SK-MEL-5 (cell line): ENCODE data around the gene BCAP31. TPM values are rescaled to one million over a fixed set of nuclear protein-coding genes. Genes with fewer than 3 reads are reported as not detected.
"Not testable (repeated sequence)": the region's sequence is repeated elsewhere in the genome, so short reads cannot be mapped to it uniquely, and the experiment has no call there.

Experiments
- DNase-seq: peaks from one replicate; pipeline ENCODE4 v3.0.0-alpha.2; 2016; ENCODE audit warnings: low read depth, low spot score
- in situ Hi-C: cut with HindIII; loops from 2 replicates; pipeline ENCODE4 v1.10.0; 2016; ENCODE audit warnings: low sequenced_read_pairs, high pct_unique_total_duplicates, low pct_unique_long_range_greater_than_20kb
- total RNA-seq: library from RNA; depleted of rRNA; stranded (reverse); fragments of >200 nt; shearing (Covaris generic); gene quantifications from 2 replicates; pipeline ENCODE4 v1.2.3, GENCODE V29; 2014

The BCAP31 gene
- total RNA-seq, 1 experiment from 2014 or later: 363 TPM

GRCh38 chrX:153726286-153727122, 2.3 kb upstream of the BCAP31 start:
- peak; percentile 86 for DNase-seq
- in situ Hi-C loops: no loop called here

- in situ Hi-C loops: no loop called here
- no peak for DNase-seq
Measured at GRCh38 chrX:153725832-153726285, 1.7 kb upstream of the BCAP31 start.

- in situ Hi-C loops: no loop called here
- DNase-seq: no peak
Measured at GRCh38 chrX:153725039-153725831, 1.0 kb upstream of the BCAP31 start.

GRCh38 chrX:153723351-153724251, 586 bp downstream of the BCAP31 start:
- in situ Hi-C loops: no loop called here

GRCh38 chrX:153722704-153723350, 1.4 kb downstream of the BCAP31 start:
- DNase-seq: no peak
- in situ Hi-C loops: no loop called here

More at GRCh38 chrX:153723351-153724251, 586 bp downstream of the BCAP31 start:
- DNase-seq: peak; percentile 47

- in situ Hi-C loops: no loop called here
- DNase-seq: no peak
Measured at GRCh38 chrX:153719701-153720100, 4.5 kb downstream of the BCAP31 start.

GRCh38 chrX:153719238-153719637, 4.9 kb downstream of the BCAP31 start:
- DNase-seq: no peak
- in situ Hi-C loops: no loop called here

- in situ Hi-C loops: no loop called here
- DNase-seq: no peak
Measured at GRCh38 chrX:153717445-153717844, 6.7 kb downstream of the BCAP31 start.

GRCh38 chrX:153714256-153714655, 9.9 kb downstream of the BCAP31 start:
- in situ Hi-C loops: no loop called here
- no peak for DNase-seq

GRCh38 chrX:153709726-153710674, 14.2 kb downstream of the BCAP31 start:
- DNase-seq: no peak
- in situ Hi-C loops: no loop called here

- in situ Hi-C loops: no loop called here
- peak; percentile 85 for DNase-seq
Measured at GRCh38 chrX:153708415-153708814, 15.8 kb downstream of the BCAP31 start.

GRCh38 chrX:153707406-153707805, 16.8 kb downstream of the BCAP31 start:
- in situ Hi-C loops: no loop called here
- DNase-seq: no peak

- in situ Hi-C loops: no loop called here
- no peak for DNase-seq
Measured at GRCh38 chrX:153706799-153707198, 17.4 kb downstream of the BCAP31 start.

GRCh38 chrX:153705403-153706060, 18.7 kb downstream of the BCAP31 start:
- DNase-seq, in situ Hi-C loops: not testable (repeated sequence)

GRCh38 chrX:153704631-153705402, 19.4 kb downstream of the BCAP31 start:
- in situ Hi-C loops, DNase-seq: not testable (repeated sequence)
